ENCODE measurements around the gene USP17L30.
"Not testable (repeated sequence)": the region's sequence is repeated elsewhere in the genome, so short reads cannot be mapped to it uniquely, and the experiment has no call there.

Gene USP17L30

GRCh38 chr4:9362829-9363228 is at the start of gene USP17L30:
TSS of gene USP17L30 (plus strand) at chr4:9363129. CDS start at chr4:9363129, 0 bp downstream.
- DNase-seq: not testable (repeated sequence)

- not testable (repeated sequence) for DNase-seq
Measured at GRCh38 chr4:9324191-9324590, 38.7 kb upstream of the USP17L30 start.

- DNase-seq: not testable (repeated sequence)
Measured at GRCh38 chr4:9324865-9325264, 38.1 kb upstream of the USP17L30 start, which contains the start of gene USP17L24. TSS of gene USP17L24 (plus strand) at chr4:9325165. CDS start at chr4:9325165, 0 bp downstream.

- not testable (repeated sequence) for DNase-seq
Measured at GRCh38 chr4:9329611-9330010, 33.3 kb upstream of the USP17L30 start, which contains the start of gene USP17L25. TSS of gene USP17L25 (plus strand) at chr4:9329911. CDS start at chr4:9329911, 0 bp downstream.

- not testable (repeated sequence) for DNase-seq
Measured at GRCh38 chr4:9334358-9334757, 28.6 kb upstream of the USP17L30 start, which contains the start of gene USP17L26. TSS of gene USP17L26 (plus strand) at chr4:9334658. CDS start at chr4:9334658, 0 bp downstream.

- not testable (repeated sequence) for DNase-seq
Measured at GRCh38 chr4:9339103-9339502, 23.8 kb upstream of the USP17L30 start, which contains the start of gene USP17L5. TSS of gene USP17L5 (plus strand) at chr4:9339403. CDS start at chr4:9339403, 0 bp downstream.

GRCh38 chr4:9343848-9344247 is 19.1 kb upstream of the USP17L30 start, which contains the start of gene USP17L27:
TSS of gene USP17L27 (plus strand) at chr4:9344148. CDS start at chr4:9344148, 0 bp downstream.
- DNase-seq: not testable (repeated sequence)

GRCh38 chr4:9348593-9348992 is 14.3 kb upstream of the USP17L30 start, which contains the start of gene USP17L28:
TSS of gene USP17L28 (plus strand) at chr4:9348893. CDS start at chr4:9348893, 0 bp downstream.
- not testable (repeated sequence) for DNase-seq

GRCh38 chr4:9350866-9351265 is 12.1 kb upstream of the USP17L30 start:
- not testable (repeated sequence) for DNase-seq

GRCh38 chr4:9353338-9353737 is 9.6 kb upstream of the USP17L30 start, which contains the start of gene USP17L29:
TSS of gene USP17L29 (plus strand) at chr4:9353638. CDS start at chr4:9353638, 0 bp downstream.
- not testable (repeated sequence) for DNase-seq

- not testable (repeated sequence) for DNase-seq
Measured at GRCh38 chr4:9379881-9380280, 17.0 kb downstream of the USP17L30 start.

GRCh38 chr4:9381012-9381534 is 18.1 kb downstream of the USP17L30 start:
- not testable (repeated sequence) for DNase-seq

- no peak for DNase-seq
Measured at GRCh38 chr4:9384126-9384525, 21.2 kb downstream of the USP17L30 start.

GRCh38 chr4:9389001-9389400 is 26.1 kb downstream of the USP17L30 start:
- peak; percentile 22 for DNase-seq

GRCh38 chr4:9405774-9406173 is 42.8 kb downstream of the USP17L30 start:
- DNase-seq: not testable (repeated sequence)

- DNase-seq: not testable (repeated sequence)
Measured at GRCh38 chr4:9406491-9406890, 43.6 kb downstream of the USP17L30 start.

- DNase-seq: no peak
Measured at GRCh38 chr4:9409793-9410192, 46.9 kb downstream of the USP17L30 start.
